HEK293 (cell line): ENCODE results near the gene EYS.

Source experiments
- CTCF ChIA-PET: fragments of 350-600 bp; formaldehyde crosslinking; extraction: SDS; loops from one replicate; lab custom pipeline; 2021; ENCODE audit warnings: antibody characterized with exemption; lab: Yijun Ruan, JAX
- POLR2A ChIA-PET: fragments of 300-600 bp; formaldehyde crosslinking; extraction: SDS; loops from one replicate; lab custom pipeline; 2020; ENCODE audit warnings: antibody characterized with exemption, inconsistent platforms; lab: Yijun Ruan, JAX
- H3K27ac ChIP-seq: fragments of 200-500 bp; sonication (Bioruptor generic); 2 replicates; pipeline ENCODE4 v1.5.1; 2014; ENCODE audit warnings: low read depth, low read length, control low read depth, inconsistent platforms; ENCODE audit errors: extremely low read depth
- H3K36me3 ChIP-seq, 2 experiments: fragments of 200-500 bp in 1 of 2; sonication (Bioruptor generic) in 1 of 2; 1 replicate in 1 of 2; 2 replicates in 1 of 2; pipeline ENCODE4 v1.5.1; 2014 to 2017; ENCODE audit warnings: inconsistent platforms in 2 of 2, low read length in 2 of 2; ENCODE audit not compliant: control insufficient read depth in 2 of 2, insufficient read depth in 1 of 2
- H3K4me1 ChIP-seq: fragments of 200-500 bp; sonication (Bioruptor generic); 2 replicates; pipeline ENCODE4 v1.5.1; 2014; ENCODE audit warnings: mild to moderate bottlenecking, low read length, inconsistent platforms; ENCODE audit not compliant: control insufficient read depth, insufficient read depth
- H3K4me3 ChIP-seq: 2 replicates; pipeline ENCODE4 v1.5.1; 2011; ENCODE audit warnings: low read depth, mild to moderate bottlenecking, control low read depth, low read length, moderate library complexity
- H3K9me3 ChIP-seq: fragments of 200-500 bp; sonication (Bioruptor generic); 2 replicates; pipeline ENCODE4 v1.5.1; 2014; ENCODE audit warnings: low read depth, low read length, inconsistent platforms; ENCODE audit not compliant: control insufficient read depth, insufficient read depth
- BCL11A ChIP-seq: fragments of 450-650 bp; formaldehyde crosslinking; IDR thresholded peaks from 2 replicates; pipeline ENCODE4 v1.5.1; 2016; ENCODE audit warnings: low read depth, missing biosample characterization, missing genetic modification characterization
- HOXA7 ChIP-seq: sonication (generic); formaldehyde crosslinking; IDR thresholded peaks from 2 replicates; pipeline ENCODE4 v1.8.1; 2022; ENCODE audit warnings: missing genetic modification reagents, borderline replicate concordance
- HOXC10 ChIP-seq: sonication (generic); formaldehyde crosslinking; IDR thresholded peaks from 2 replicates; pipeline ENCODE4 v1.8.1; 2023; ENCODE audit warnings: mild to moderate bottlenecking, missing genetic modification reagents
- INSM2 ChIP-seq: fragments of 450-650 bp; formaldehyde crosslinking; IDR thresholded peaks from 2 replicates; pipeline ENCODE4 v1.5.1; 2016; ENCODE audit warnings: missing biosample characterization, missing genetic modification characterization
- KLF1 ChIP-seq: fragments of 450-650 bp; formaldehyde crosslinking; IDR thresholded peaks from 2 replicates; pipeline ENCODE4 v1.5.1; 2016; ENCODE audit warnings: missing biosample characterization, missing genetic modification characterization
- KLF8 ChIP-seq: fragments of 450-650 bp; formaldehyde crosslinking; IDR thresholded peaks from 2 replicates; pipeline ENCODE4 v1.5.1; 2016; ENCODE audit warnings: missing biosample characterization, missing genetic modification characterization
- MEIS1 ChIP-seq: sonication (generic); formaldehyde crosslinking; IDR thresholded peaks from 2 replicates; pipeline ENCODE4 v1.8.1; 2022; ENCODE audit warnings: missing genetic modification reagents, mild to moderate bottlenecking, borderline replicate concordance
- MYNN ChIP-seq: fragments of 450-650 bp; formaldehyde crosslinking; IDR thresholded peaks from 2 replicates; pipeline ENCODE4 v1.5.1; 2016; ENCODE audit warnings: missing biosample characterization, missing genetic modification characterization, borderline replicate concordance
- SCRT1 ChIP-seq: fragments of 450-650 bp; formaldehyde crosslinking; IDR thresholded peaks from 2 replicates; pipeline ENCODE4 v1.5.1; 2016; ENCODE audit warnings: missing biosample characterization, missing genetic modification characterization, borderline replicate concordance
- SCRT2 ChIP-seq: fragments of 450-650 bp; formaldehyde crosslinking; IDR thresholded peaks from 2 replicates; pipeline ENCODE4 v1.5.1; 2016; ENCODE audit warnings: missing biosample characterization, missing genetic modification characterization
- SP2 ChIP-seq: fragments of 450-650 bp; formaldehyde crosslinking; IDR thresholded peaks from 2 replicates; pipeline ENCODE4 v1.5.1; 2016; ENCODE audit warnings: missing biosample characterization, missing genetic modification characterization
- ZBTB17 ChIP-seq: fragments of 450-650 bp; formaldehyde crosslinking; IDR thresholded peaks from 2 replicates; pipeline ENCODE4 v1.5.1; 2016; ENCODE audit warnings: missing biosample characterization, missing genetic modification characterization
- ZBTB21 ChIP-seq: fragments of 450-650 bp; formaldehyde crosslinking; IDR thresholded peaks from 2 replicates; pipeline ENCODE4 v1.5.1; 2017; ENCODE audit warnings: missing biosample characterization, missing genetic modification characterization
- ZBTB26 ChIP-seq: fragments of 450-650 bp; formaldehyde crosslinking; optimal IDR thresholded peaks from 2 replicates; pipeline ENCODE3; 2016; ENCODE audit warnings: missing biosample characterization, mild to moderate bottlenecking, missing genetic modification characterization
- ZBTB48 ChIP-seq: fragments of 450-650 bp; formaldehyde crosslinking; IDR thresholded peaks from 2 replicates; pipeline ENCODE4 v1.5.1; 2016; ENCODE audit warnings: missing biosample characterization, missing genetic modification characterization
- ZNF140 ChIP-seq: fragments of 450-650 bp; formaldehyde crosslinking; IDR thresholded peaks from 2 replicates; pipeline ENCODE4 v1.5.1; 2016; ENCODE audit warnings: missing biosample characterization, missing genetic modification characterization
- ZNF175 ChIP-seq: fragments of 450-650 bp; formaldehyde crosslinking; IDR thresholded peaks from 2 replicates; pipeline ENCODE4 v1.5.1; 2016; ENCODE audit warnings: missing biosample characterization, missing genetic modification characterization
- ZNF184 ChIP-seq: fragments of 450-650 bp; IDR thresholded peaks from 2 replicates; pipeline ENCODE4 v1.5.1; 2018; ENCODE audit warnings: missing biosample characterization, mild to moderate bottlenecking, missing genetic modification characterization
- ZNF202 ChIP-seq: fragments of 450-650 bp; formaldehyde crosslinking; IDR thresholded peaks from 2 replicates; pipeline ENCODE4 v1.5.1; 2016; ENCODE audit warnings: missing biosample characterization, missing genetic modification characterization, borderline replicate concordance
- ZNF510 ChIP-seq: fragments of 450-650 bp; formaldehyde crosslinking; IDR thresholded peaks from 2 replicates; pipeline ENCODE4 v1.5.1; 2018; ENCODE audit warnings: mild to moderate bottlenecking, missing genetic modification characterization, missing biosample characterization; ENCODE audit not compliant: insufficient replicate concordance
- ZNF544 ChIP-seq: fragments of 450-650 bp; formaldehyde crosslinking; IDR thresholded peaks from 2 replicates; pipeline ENCODE4 v1.5.0; 2017; ENCODE audit warnings: missing biosample characterization, missing genetic modification characterization
- ZNF555 ChIP-seq: fragments of 450-650 bp; formaldehyde crosslinking; conservative IDR thresholded peaks from 2 replicates; pipeline ENCODE4 v1.5.1; 2017; ENCODE audit warnings: missing biosample characterization, mild to moderate bottlenecking, missing genetic modification characterization, inconsistent platforms
- ZNF558 ChIP-seq: fragments of 450-650 bp; formaldehyde crosslinking; IDR thresholded peaks from 2 replicates; pipeline ENCODE4 v1.5.1; 2016; ENCODE audit warnings: missing biosample characterization, missing genetic modification characterization
- ZNF571 ChIP-seq: fragments of 450-650 bp; formaldehyde crosslinking; IDR thresholded peaks from 2 replicates; pipeline ENCODE4 v1.5.0; 2017; ENCODE audit warnings: missing biosample characterization, missing genetic modification characterization
- ZNF626 ChIP-seq: fragments of 450-650 bp; sonication (Bioruptor Pico); formaldehyde crosslinking; IDR thresholded peaks from 2 replicates; pipeline ENCODE4 v1.5.1; 2018; ENCODE audit warnings: missing biosample characterization, missing genetic modification characterization, inconsistent platforms
- ZNF629 ChIP-seq: fragments of 450-650 bp; formaldehyde crosslinking; IDR thresholded peaks from 2 replicates; pipeline ENCODE4 v1.5.1; 2017; ENCODE audit warnings: missing biosample characterization, missing genetic modification characterization
- ZNF677 ChIP-seq: fragments of 450-650 bp; IDR thresholded peaks from 2 replicates; pipeline ENCODE4 v1.5.0; 2018; ENCODE audit warnings: missing biosample characterization, mild to moderate bottlenecking, missing genetic modification characterization, moderate library complexity
- ZNF830 ChIP-seq: fragments of 450-650 bp; IDR thresholded peaks from 2 replicates; pipeline ENCODE4 v1.5.0; 2018; ENCODE audit warnings: missing biosample characterization, missing genetic modification characterization, low read depth, mild to moderate bottlenecking, moderate library complexity
- ZNF843 ChIP-seq: fragments of 450-650 bp; formaldehyde crosslinking; IDR thresholded peaks from 2 replicates; pipeline ENCODE4 v1.5.1; 2016; ENCODE audit warnings: missing biosample characterization, missing genetic modification characterization
- ZSCAN23 ChIP-seq: fragments of 450-650 bp; formaldehyde crosslinking; IDR thresholded peaks from 2 replicates; pipeline ENCODE4 v1.5.1; 2016; ENCODE audit warnings: missing biosample characterization, missing genetic modification characterization
- ZSCAN4 ChIP-seq: fragments of 450-650 bp; formaldehyde crosslinking; IDR thresholded peaks from 2 replicates; pipeline ENCODE4 v1.5.1; 2017; ENCODE audit warnings: missing biosample characterization, missing genetic modification characterization

EYS gene

GRCh38 chr6:64590965-64591675 is 1115.9 kb downstream of the EYS start:
- no peaks in the 10 kb centered on the region for H3K9me3 ChIP-seq
- POLR2A ChIA-PET, result interaction anchor here (0.7 kb wide), 1 partner anchor 202 kb away, joined by 3 read pairs; no protein-coding TSS in a partner anchor
- CTCF ChIA-PET, result no interaction called here
- no peak overlapping the region for H3K4me3 ChIP-seq
- H3K4me1 ChIP-seq, result no peaks in the 10 kb centered on the region
- no peak overlapping the region for H3K27ac ChIP-seq
- TF ChIP-seq INSM2 (no peak), ZNF544 (tag by site-specific recombination) (no peak), HOXA7 (no peak), MEIS1 (no peak), ZNF140 (no peak), SCRT2 (no peak), ZNF629 (tag by site-specific recombination) (no peak), ZNF626 (tag by site-specific recombination) (no peak), ZBTB48 (tag by site-specific recombination) (no peak), BCL11A (tag by site-specific recombination) (no peak), ZSCAN23 (tag by site-specific recombination) (no peak), ZNF571 (tag by site-specific recombination) (no peak), ZNF843 (tag by site-specific recombination) (no peak), ZBTB21 (no peak), ZNF184 (tag by site-specific recombination) (no peak), ZBTB17 (tag by site-specific recombination) (no peak), ZNF202 (tag by site-specific recombination) (no peak)
- H3K36me3 ChIP-seq, result no peaks in the 10 kb centered on the region

DNA sequence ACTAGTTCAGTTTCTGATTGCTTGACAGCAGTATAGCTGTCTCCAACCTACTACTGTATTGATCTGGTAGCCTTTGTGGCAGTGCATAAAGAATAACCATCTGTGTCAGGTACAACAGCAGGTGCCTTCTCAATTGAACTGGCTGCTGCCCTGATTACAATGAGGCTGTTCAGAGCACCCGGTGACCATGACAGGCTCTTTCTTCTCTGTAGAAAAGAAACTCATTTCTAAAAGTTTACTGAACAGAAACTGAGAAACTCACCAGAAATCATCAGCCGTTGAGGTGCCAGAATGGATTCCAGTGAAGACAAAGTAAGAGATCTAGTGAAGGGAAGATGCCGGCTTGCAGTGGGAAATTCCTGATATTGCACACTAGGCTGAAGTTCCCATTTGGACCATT is 1117.1 kb downstream of the EYS start:
- H3K4me1 ChIP-seq, result no peaks in the 10 kb centered on the region
- TF ChIP-seq SP2 (tag by site-specific recombination) (no peak), ZSCAN4 (no peak), SCRT1 (tag by site-specific recombination) (no peak), KLF1 (no peak), ZBTB26 (no peak), ZNF558 (tag by site-specific recombination) (no peak), HOXC10 (no peak), MYNN (tag by site-specific recombination) (no peak), ZNF510 (tag by site-specific recombination) (no peak), ZNF830 (tag by site-specific recombination) (no peak), ZNF677 (tag by site-specific recombination) (no peak), ZNF843 (tag by site-specific recombination) (no peak), KLF8 (tag by site-specific recombination) (no peak), ZNF555 (tag by site-specific recombination) (no peak), ZNF175 (tag by site-specific recombination) (no peak)
- H3K9me3 ChIP-seq, result no peaks in the 10 kb centered on the region
- ChIA-PET POLR2A (no interaction called here), CTCF (no interaction called here)
- no peaks in the 10 kb centered on the region for H3K36me3 ChIP-seq
- H3K27ac ChIP-seq, result no peak overlapping the region
- no peak overlapping the region for H3K4me3 ChIP-seq
